Measurements from ENCODE around the gene PTPRD.

DNA sequence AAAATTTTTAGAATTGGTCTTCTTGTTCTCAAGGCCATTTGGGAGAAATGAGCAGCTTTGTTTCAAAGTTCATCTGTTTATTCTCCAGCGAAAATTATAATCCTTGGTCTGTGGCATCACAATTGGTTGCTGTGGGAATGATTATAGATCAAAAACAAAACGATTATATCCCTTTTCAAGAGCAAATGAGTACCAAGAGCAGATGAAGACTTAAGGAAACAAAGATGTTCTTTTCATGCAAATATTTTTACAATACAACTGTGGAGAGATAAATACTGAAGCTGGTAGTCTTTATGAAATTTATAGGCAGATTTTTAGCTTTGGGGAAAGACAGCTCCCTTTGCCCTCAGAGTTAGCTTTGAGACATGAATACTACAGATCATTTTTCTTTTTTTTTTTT lies 2192.4 kb downstream of the PTPRD start:
- TF ChIP-seq, protein P1, sequence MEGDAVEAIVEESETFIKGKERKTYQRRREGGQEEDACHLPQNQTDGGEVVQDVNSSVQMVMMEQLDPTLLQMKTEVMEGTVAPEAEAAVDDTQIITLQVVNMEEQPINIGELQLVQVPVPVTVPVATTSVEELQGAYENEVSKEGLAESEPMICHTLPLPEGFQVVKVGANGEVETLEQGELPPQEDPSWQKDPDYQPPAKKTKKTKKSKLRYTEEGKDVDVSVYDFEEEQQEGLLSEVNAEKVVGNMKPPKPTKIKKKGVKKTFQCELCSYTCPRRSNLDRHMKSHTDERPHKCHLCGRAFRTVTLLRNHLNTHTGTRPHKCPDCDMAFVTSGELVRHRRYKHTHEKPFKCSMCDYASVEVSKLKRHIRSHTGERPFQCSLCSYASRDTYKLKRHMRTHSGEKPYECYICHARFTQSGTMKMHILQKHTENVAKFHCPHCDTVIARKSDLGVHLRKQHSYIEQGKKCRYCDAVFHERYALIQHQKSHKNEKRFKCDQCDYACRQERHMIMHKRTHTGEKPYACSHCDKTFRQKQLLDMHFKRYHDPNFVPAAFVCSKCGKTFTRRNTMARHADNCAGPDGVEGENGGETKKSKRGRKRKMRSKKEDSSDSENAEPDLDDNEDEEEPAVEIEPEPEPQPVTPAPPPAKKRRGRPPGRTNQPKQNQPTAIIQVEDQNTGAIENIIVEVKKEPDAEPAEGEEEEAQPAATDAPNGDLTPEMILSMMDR (IDR thresholded peaks at IDR 0.05), result no peak
- no peak for TF ChIP-seq POLR2A (IDR thresholded peaks at IDR 0.05)
